ENCODE measurements around the gene GMDS. TPM values are rescaled to one million over a fixed set of nuclear protein-coding genes. Genes with fewer than 3 reads are reported as not detected.

The GMDS gene
- total and polyA plus RNA-seq, 2 of the 4 experiments (the other 2 are of a cell fraction): 7.3 to 21.9 TPM

GRCh38 chr6:1840491-1841121 lies 404.8 kb downstream of the GMDS start:
- no peak overlapping the region for H3K56ac ChIP-seq (ENCODE audit: extremely low read depth, insufficient read depth, low read length)
- no peaks in the 10 kb centered on the region for H4K20me1 ChIP-seq (ENCODE audit: insufficient read depth, low read length)
- WGBS, 2 experiments (ENCODE audit: extremely low coverage in 2 of 2, insufficient read length in 1 of 2): 93% methylated on average over 6 of the region's 13 CpGs; no CpG with 5 or more reads in 1 of the 2 experiments
- H3K79me1 ChIP-seq (ENCODE audit: low read depth in 1 of 2, low read length in 2 of 2): no peaks in the 10 kb centered on the region
- no peak overlapping the region for H3K4ac ChIP-seq (ENCODE audit: low read depth, low read length)
- H3K9me3 ChIP-seq (ENCODE audit: control insufficient read depth, insufficient read depth, low read length): peaks cover 2% of the 10 kb centered on the region; the same call in 1 of the 2 replicates
- no peak overlapping the region for H4K8ac ChIP-seq (ENCODE audit: low read depth in 2 of 2, low read length in 2 of 2)
- ChIA-PET POLR2A (ENCODE audit: unreplicated experiment) (no interaction called here), CTCF (no interaction called here)
- no peak overlapping the region for H2AK5ac ChIP-seq (ENCODE audit: low read depth, low read length)
- no peak overlapping the region for H2AFZ ChIP-seq (replicated peaks; ENCODE audit: low read length, poor library complexity)
- H3K18ac ChIP-seq (ENCODE audit: low read depth, low read length): no peak overlapping the region
- H4K91ac ChIP-seq (ENCODE audit: insufficient read depth, low read depth, low read length): no peak overlapping the region
- DNase-seq: no peak
- H2BK15ac ChIP-seq (ENCODE audit: low read depth, low read length): no peak overlapping the region
- no peak overlapping the region for H3K14ac ChIP-seq (replicated peaks; ENCODE audit: low read depth, low read length)
- H3K4me3 ChIP-seq (ENCODE audit: insufficient read depth, low read depth, low read length): no peak overlapping the region
- H3K9me1 ChIP-seq (ENCODE audit: insufficient read depth, low read length): peaks cover 3% of the 10 kb centered on the region; the same call in 1 of the 2 replicates
- H3K27me3 ChIP-seq (ENCODE audit: control insufficient read depth, insufficient read depth, low read length): no peaks in the 10 kb centered on the region
- no peaks in the 10 kb centered on the region for H3K36me3 ChIP-seq (ENCODE audit: control insufficient read depth, insufficient read depth, low read length)
- dilution Hi-C loops (cut with HindIII; ENCODE audit: low sequenced_read_pairs, unreplicated experiment): no loop called here
- no peak overlapping the region for H3K23ac ChIP-seq (ENCODE audit: low read depth, low read length)
- H2AK9ac ChIP-seq (replicated peaks; ENCODE audit: low read depth, low read length, poor library complexity): no peak overlapping the region
- no peak overlapping the region for H2BK5ac ChIP-seq (ENCODE audit: low read depth, low read length, poor library complexity, severe bottlenecking)
- H3K4me2 ChIP-seq (ENCODE audit: low read depth, low read length): no peak overlapping the region
- in situ Hi-C loops (cut with MboI; ENCODE audit: low sequenced_read_pairs): no loop called here
- no peak overlapping the region for H4K5ac ChIP-seq (ENCODE audit: low read depth, low read length)
- intact Hi-C loops (cut with micrococcal nuclease): no loop called here
- no TSS peak for BruUV-seq (replicated peaks)
- no peak overlapping the region for H3K27ac ChIP-seq (ENCODE audit: insufficient read depth, low read length)
- no peak overlapping the region for H2BK120ac ChIP-seq (ENCODE audit: low read depth, low read length)
- H3K4me1 ChIP-seq (ENCODE audit: control insufficient read depth, insufficient read depth, low read length): peaks cover 8% of the 10 kb centered on the region
- TF ChIP-seq RFX5 (IDR thresholded peaks at IDR 0.05; ENCODE audit: low read depth, low read length) (no peak), POLR2A (IDR thresholded peaks at IDR 0.05; ENCODE audit: low read depth, low read length) (no peak), MAFK (IDR thresholded peaks at IDR 0.05; ENCODE audit: low read depth, low read length) (no peak), CEBPB (IDR thresholded peaks at IDR 0.05; ENCODE audit: low read depth, low read length) (no peak), RAD21 (IDR thresholded peaks at IDR 0.05; ENCODE audit: low read length) (no peak), CHD1 (IDR thresholded peaks at IDR 0.05; ENCODE audit: low read depth, low read length) (no peak), ELK1 (IDR thresholded peaks at IDR 0.05; ENCODE audit: borderline replicate concordance, low read depth, low read length) (no peak), BHLHE40 (IDR thresholded peaks at IDR 0.05; ENCODE audit: low read depth, low read length) (no peak), MXI1 (IDR thresholded peaks at IDR 0.05; ENCODE audit: borderline replicate concordance, low read depth, low read length) (no peak), RCOR1 (IDR thresholded peaks at IDR 0.05; ENCODE audit: insufficient replicate concordance, low read length) (no peak), SMC3 (IDR thresholded peaks at IDR 0.05; ENCODE audit: low read depth, low read length) (no peak), USF2 (IDR thresholded peaks at IDR 0.05; ENCODE audit: low read depth, low read length) (no peak)
- no peak for ATAC-seq (ENCODE audit: low read depth)
- H2BK20ac ChIP-seq (ENCODE audit: low read depth, low read length): no peak overlapping the region
- H3K9ac ChIP-seq (ENCODE audit: low read depth, low read length): no peak overlapping the region
